Measurements from ENCODE around the gene CACNA1D. TPM values are rescaled to one million over a fixed set of nuclear protein-coding genes. Genes with fewer than 3 reads are reported as not detected.

The CACNA1D gene
- total and polyA plus RNA-seq, 2 donors (not counting 3 experiments of a cell fraction or from before 2014, with no cell fraction given): 0.06 TPM; not detected in 1

- no TSS peak for BruUV-seq (replicated peaks)
- TF ChIP-seq JUN (IDR thresholded peaks at IDR 0.05; ENCODE audit: borderline replicate concordance, insufficient read depth, insufficient read length, low read depth): no peak
Observed at GRCh38 chr3:53863145-53863544, 368.7 kb downstream of the CACNA1D start.

More at GRCh38 chr3:53863145-53863544, 368.7 kb downstream of the CACNA1D start:
- ChIA-PET POLR2A (no interaction called here), CTCF (no interaction called here)
- Histone ChIP-seq H3K27ac (ENCODE audit: insufficient read depth, low read depth, low read length) (no peak overlapping the region), H3K9me1 (replicated peaks; ENCODE audit: control insufficient read depth, extremely low read depth, insufficient read depth, low read length) (no peaks in the 10 kb centered on the region), H2AFZ (ENCODE audit: low read depth, low read length) (no peak overlapping the region), H3K9me3 (replicated peaks; ENCODE audit: control insufficient read depth, insufficient read depth, low read length) (no peaks in the 10 kb centered on the region), H3K9ac (replicated peaks; ENCODE audit: extremely low read depth, insufficient read depth, low read length) (no peak overlapping the region), H3K4me1 (ENCODE audit: control insufficient read depth, extremely low read depth, insufficient read depth, low read length) (no peaks in the 10 kb centered on the region), H3K4me3 (replicated peaks in 1 of 3; ENCODE audit: insufficient read depth in 1 of 3, low read depth in 1 of 3, low read length in 3 of 3) (no peak overlapping the region), H3K36me3 (ENCODE audit: control insufficient read depth in 2 of 2, extremely low read depth in 1 of 2, insufficient read depth in 2 of 2, low read length in 2 of 2) (peaks cover 11 to 17% of the 10 kb centered on the region in 2 experiments), H3K79me2 (ENCODE audit: control insufficient read depth, insufficient read depth, low read length) (no peaks in the 10 kb centered on the region), H3K4me2 (ENCODE audit: insufficient read depth, low read length) (no peak overlapping the region), H3K27me3 (ENCODE audit: control insufficient read depth in 2 of 2, insufficient read depth in 2 of 2, low read length in 2 of 2) (no peaks in the 10 kb centered on the region), H4K20me1 (replicated peaks; ENCODE audit: control insufficient read depth, extremely low read depth, insufficient read depth, low read length) (no peaks in the 10 kb centered on the region)
- dilution Hi-C loops (cut with MboI; ENCODE audit: extremely low pct_ligation_motif_present, low sequenced_read_pairs) (no loop called here), intact Hi-C loops (cut with micrococcal nuclease) (no loop called here)
- FAIRE-seq (peak; percentile 47), DNase-seq (ENCODE audit: low read depth, low spot score) (no peak)

Small RNAs within 50 kb of the gene (small RNA-seq; reads per million reads assigned to genes)
- not detected for gene AC012467.1 (ENCODE audit: insufficient read depth, insufficient read length, low read depth, low replicate concordance)
- gene RF00154 (ENCODE audit: insufficient read depth, insufficient read length, low read depth, low replicate concordance): 4.8 reads per million, percentile 36 among the genes with 10 or more reads in this experiment

Other genes with a start within 250 kb of the CACNA1D start
- 510 and 586 TPM in 2 replicates for gene TKT, start 238.6 kb upstream of the CACNA1D start, total RNA-seq
- gene TKT, start 238.6 kb upstream of the CACNA1D start, polyA plus RNA-seq: 287 and 288 TPM in 2 replicates
- 28.5 and 38.0 TPM in 2 replicates for gene DCP1A, start 147.1 kb upstream of the CACNA1D start, total RNA-seq
- gene DCP1A, start 147.1 kb upstream of the CACNA1D start, polyA plus RNA-seq: 29.5 and 32.3 TPM in 2 replicates